Activated T-cell treated with anti-CD3 and anti-CD28 coated beads, Interleukin-2, amount 50 U/mL, for 4 hours (primary cell): ENCODE measurements around the gene TRIM44. TPM values are rescaled to one million over a fixed set of nuclear protein-coding genes. Genes with fewer than 3 reads are reported as not detected.
"Not testable (repeated sequence)": the region's sequence is repeated elsewhere in the genome, so short reads cannot be mapped to it uniquely, and the experiment has no call there.

Experiments
- ATAC-seq, 2 donors: fragments of 200-7000 bp; cut with Tn5 transposase; one replicate each; pipeline ENCODE4 v1.10.0; 2021
- DNase-seq: peaks from one replicate; pipeline ENCODE4 v3.0.0-alpha.2; 2020
- H3K27me3 Mint-ChIP-seq: one replicate; pipeline ENCODE4 v1.8.0; 2021; ENCODE audit warnings: low read depth, mixed read lengths
- H3K36me3 Mint-ChIP-seq: one replicate; pipeline ENCODE4 v1.8.0; 2022; ENCODE audit warnings: mixed read lengths; ENCODE audit not compliant: insufficient read depth
- H3K4me1 Mint-ChIP-seq: one replicate; pipeline ENCODE4 v1.8.0; 2021; ENCODE audit warnings: low read depth, mixed read lengths
- H3K4me3 Mint-ChIP-seq: one replicate; pipeline ENCODE4 v1.8.0; 2021; ENCODE audit warnings: mild to moderate bottlenecking, moderate library complexity, mixed read lengths
- H3K9me3 Mint-ChIP-seq: one replicate; pipeline ENCODE4 v1.8.0; 2021; ENCODE audit warnings: mixed read lengths
- total RNA-seq, 3 donors: library from RNA; stranded (reverse); gene quantifications; one replicate each; pipeline ENCODE4 v1.2.1, GENCODE V29; 2021

Gene TRIM44
- total RNA-seq, 3 donors from 2014 or later: 38.6 to 48.5 (median 45.3) TPM

DNA sequence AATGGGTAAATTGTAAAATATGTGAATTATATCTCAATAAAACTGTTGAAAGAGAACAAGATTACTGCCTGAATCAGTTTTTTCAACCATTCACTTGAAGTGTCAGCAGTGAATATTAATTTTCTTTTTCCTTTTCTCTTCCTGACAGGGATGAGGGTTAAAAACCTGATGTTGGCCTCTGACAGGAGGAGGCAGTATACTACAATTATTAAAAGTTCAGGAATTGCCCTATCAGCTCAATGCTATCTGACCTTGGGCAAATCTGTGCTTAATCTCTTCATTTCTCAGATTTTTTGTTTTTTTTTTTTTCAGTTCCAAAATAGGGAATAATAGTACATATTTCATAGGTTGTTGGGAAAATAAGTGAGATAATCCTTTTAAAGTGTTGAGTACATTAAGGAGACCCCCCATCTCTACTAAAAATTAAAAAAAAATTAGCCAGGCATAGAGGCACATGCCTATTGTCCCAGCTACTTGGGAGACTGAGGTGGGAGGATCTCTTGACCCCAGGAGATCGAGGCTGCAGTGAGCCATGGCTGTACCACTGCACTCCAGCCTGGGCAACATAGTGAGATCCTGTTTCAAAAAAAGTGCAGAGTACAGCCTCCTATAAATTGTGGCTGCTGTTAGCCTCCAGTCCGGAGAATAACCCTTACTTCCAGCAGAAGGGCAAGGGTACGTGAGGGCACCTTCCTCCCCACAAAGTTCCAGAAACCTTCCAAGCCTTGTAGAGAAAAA, 48.8 kb downstream of the TRIM44 start:
- Mint-ChIP-seq H3K27me3 (no peaks in the 10 kb centered on the region), H3K9me3 (peaks cover 11% of the 10 kb centered on the region), H3K4me1 (peaks cover 20% of the 10 kb centered on the region), H3K4me3 (no peak overlapping the region), H3K36me3 (peaks cover 11% of the 10 kb centered on the region)
- no peak for ATAC-seq
- DNase-seq: no peak

DNA sequence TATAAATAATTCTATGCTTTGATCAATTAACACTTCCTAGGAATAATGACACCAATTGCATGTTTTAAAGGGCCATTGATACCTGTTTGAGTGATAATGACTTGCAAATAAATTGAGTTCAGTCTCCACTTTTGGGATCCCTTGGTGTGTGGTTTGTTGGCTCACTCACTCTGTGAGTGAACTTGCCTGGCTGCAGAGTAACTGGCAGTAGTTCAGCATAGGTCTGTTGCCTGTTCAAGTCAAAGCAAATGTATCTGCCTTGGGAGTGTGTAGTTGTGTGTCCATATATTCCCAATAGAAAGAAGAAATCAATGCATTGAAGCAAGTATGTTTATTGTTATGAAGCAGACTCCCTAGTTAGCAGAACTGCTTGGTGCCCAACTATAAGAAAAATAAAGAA, 49.3 kb downstream of the TRIM44 start:
- Mint-ChIP-seq H3K36me3 (peaks cover 11% of the 10 kb centered on the region), H3K9me3 (peaks cover 11% of the 10 kb centered on the region), H3K4me1 (peaks cover 25% of the 10 kb centered on the region), H3K27me3 (no peaks in the 10 kb centered on the region), H3K4me3 (no peak overlapping the region)
- ATAC-seq: no peak
- no peak for DNase-seq

DNA sequence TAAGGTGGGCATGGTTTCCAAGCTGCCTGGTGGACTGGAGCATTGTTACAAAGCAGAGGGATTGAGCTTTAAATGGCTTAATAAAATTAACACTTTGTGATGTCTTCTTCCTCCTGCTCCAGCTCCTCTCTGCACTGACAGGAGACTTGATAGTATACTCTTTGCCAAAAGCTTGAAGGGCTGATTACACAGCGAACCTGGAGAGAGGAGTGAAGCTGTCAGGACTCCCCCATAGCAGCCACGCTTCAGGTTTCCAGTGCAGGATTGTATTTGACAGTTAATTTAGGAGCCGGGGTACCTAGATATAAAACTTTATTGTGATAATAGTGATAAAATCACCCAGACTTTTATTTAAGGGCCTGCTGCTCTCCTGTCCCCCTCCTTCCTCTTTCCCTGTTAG, 50.0 kb downstream of the TRIM44 start:
- DNase-seq (no peak), ATAC-seq (no peak)
- H3K9me3 Mint-ChIP-seq: peaks cover 11% of the 10 kb centered on the region
- no peaks in the 10 kb centered on the region for H3K27me3 Mint-ChIP-seq
- no peak overlapping the region for H3K4me3 Mint-ChIP-seq
- H3K4me1 Mint-ChIP-seq: peaks cover 30% of the 10 kb centered on the region
- H3K36me3 Mint-ChIP-seq: peaks cover 11% of the 10 kb centered on the region

DNA sequence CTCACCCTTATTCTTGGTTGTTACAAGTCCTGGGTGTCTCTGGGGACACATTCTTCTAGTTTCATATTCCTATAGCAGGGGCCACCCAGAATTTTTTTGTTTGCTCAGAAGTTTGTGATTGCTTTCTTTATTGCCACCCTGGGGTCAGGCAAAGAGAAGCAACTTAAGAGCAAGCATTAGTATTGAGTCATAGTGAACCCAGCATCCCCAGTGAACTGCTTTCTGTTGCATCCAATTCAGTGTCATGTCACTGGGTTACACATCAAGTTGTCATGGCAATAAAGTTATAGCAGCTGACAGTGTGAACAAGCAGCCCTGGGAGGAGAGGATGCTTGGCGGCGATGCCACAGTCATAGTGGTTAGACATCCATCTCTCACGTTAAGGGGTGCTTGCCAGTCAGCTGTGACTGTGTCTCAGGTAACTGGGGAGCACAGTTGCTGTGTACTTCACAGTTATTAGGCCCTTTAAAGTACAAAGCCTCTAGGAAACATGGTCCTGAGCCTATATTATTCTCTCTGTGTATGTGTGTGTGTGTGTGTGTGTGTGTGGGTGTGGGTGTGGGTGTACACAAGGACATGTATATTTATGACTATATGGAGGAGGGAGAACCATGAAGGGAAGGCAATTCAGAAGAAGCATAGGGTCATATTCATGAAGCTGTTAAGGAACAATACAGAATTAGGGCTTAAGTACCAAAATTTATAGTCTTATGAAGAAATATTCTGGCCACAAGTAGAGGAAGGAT, 52.5 kb downstream of the TRIM44 start:
- peaks cover 41% of the 10 kb centered on the region for H3K4me1 Mint-ChIP-seq
- peak; percentile 60 to 79 for ATAC-seq

DNA sequence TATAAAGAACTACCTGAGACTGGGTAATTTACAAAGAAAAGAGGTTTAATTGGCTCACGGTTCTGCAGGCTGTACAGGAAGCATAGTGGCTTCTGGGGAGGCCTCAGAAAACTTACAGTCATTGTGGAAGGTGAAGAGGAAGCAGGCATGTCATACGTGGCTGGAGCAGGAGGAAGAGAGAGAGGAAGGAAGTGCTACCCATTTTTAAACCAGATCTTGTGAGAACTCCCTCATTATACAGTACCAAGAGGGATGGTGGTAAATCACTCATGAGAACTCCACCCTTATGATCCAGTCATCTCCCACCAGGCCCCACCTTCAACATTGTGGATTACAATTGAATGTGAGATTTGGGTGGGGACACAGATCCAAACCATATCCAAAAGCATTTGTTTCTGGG, 53.1 kb downstream of the TRIM44 start:
- H3K27me3 Mint-ChIP-seq, H3K4me3 Mint-ChIP-seq, DNase-seq, ATAC-seq: not testable (repeated sequence)
- H3K36me3 Mint-ChIP-seq: peaks cover 11% of the 10 kb centered on the region
- peaks cover 11% of the 10 kb centered on the region for H3K9me3 Mint-ChIP-seq
- peaks cover 46% of the 10 kb centered on the region for H3K4me1 Mint-ChIP-seq

More for the DNA sequence above, 52.5 kb downstream of the TRIM44 start:
- H3K9me3 Mint-ChIP-seq: peaks cover 11% of the 10 kb centered on the region
- H3K27me3 Mint-ChIP-seq: no peaks in the 10 kb centered on the region
- H3K4me3 Mint-ChIP-seq: no peak overlapping the region
- no peak for DNase-seq
- H3K36me3 Mint-ChIP-seq: peaks cover 11% of the 10 kb centered on the region

DNA sequence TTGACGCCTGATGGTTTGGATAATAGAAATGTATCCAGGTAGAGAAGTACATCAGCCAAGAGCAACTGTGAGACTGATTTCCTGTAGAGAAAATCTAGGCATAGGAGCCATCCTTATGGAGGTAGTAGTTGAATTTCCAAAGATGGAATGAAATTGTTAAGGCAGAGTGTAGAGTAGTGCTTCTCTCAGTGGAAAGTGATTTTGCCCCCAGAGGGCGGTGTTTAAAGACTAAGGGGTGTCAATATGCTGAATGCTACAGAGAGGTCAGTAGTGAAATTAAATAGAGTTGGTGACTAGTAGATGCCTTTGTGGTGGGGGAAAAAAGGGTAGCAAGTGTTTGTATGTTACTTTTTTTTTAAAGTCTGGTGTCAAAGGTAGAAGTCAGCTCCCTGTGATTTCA, 54.5 kb downstream of the TRIM44 start:
- no peak overlapping the region for H3K4me3 Mint-ChIP-seq
- peaks cover 53% of the 10 kb centered on the region for H3K4me1 Mint-ChIP-seq
- no peaks in the 10 kb centered on the region for H3K27me3 Mint-ChIP-seq
- peaks cover 11% of the 10 kb centered on the region for H3K36me3 Mint-ChIP-seq
- ATAC-seq (no peak), DNase-seq (no peak)
- peaks cover 11% of the 10 kb centered on the region for H3K9me3 Mint-ChIP-seq

DNA sequence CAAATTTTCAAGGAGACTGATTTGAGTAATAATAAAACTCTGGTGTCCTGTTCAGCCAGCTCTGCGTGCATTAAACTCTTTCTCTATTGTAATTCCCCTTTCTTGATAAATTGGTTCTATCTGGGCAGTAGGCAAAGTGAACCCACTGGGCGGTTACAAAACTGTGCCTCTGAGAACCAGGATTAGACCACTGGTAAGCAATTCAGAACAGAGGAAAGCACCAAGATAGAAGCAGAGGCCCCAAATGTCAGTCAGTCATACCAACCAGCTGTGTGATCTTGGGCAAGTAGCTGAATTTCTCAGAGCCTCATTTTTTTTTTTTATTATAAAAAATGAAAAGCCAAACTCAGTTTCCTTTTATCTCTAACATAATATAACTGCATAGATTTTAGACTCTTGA, 54.9 kb downstream of the TRIM44 start:
- H3K4me3 Mint-ChIP-seq: no peak overlapping the region
- ATAC-seq (no peak), DNase-seq (no peak)
- peaks cover 11% of the 10 kb centered on the region for H3K36me3 Mint-ChIP-seq
- H3K27me3 Mint-ChIP-seq: no peaks in the 10 kb centered on the region
- H3K4me1 Mint-ChIP-seq: peaks cover 54% of the 10 kb centered on the region
- peaks cover 11% of the 10 kb centered on the region for H3K9me3 Mint-ChIP-seq

DNA sequence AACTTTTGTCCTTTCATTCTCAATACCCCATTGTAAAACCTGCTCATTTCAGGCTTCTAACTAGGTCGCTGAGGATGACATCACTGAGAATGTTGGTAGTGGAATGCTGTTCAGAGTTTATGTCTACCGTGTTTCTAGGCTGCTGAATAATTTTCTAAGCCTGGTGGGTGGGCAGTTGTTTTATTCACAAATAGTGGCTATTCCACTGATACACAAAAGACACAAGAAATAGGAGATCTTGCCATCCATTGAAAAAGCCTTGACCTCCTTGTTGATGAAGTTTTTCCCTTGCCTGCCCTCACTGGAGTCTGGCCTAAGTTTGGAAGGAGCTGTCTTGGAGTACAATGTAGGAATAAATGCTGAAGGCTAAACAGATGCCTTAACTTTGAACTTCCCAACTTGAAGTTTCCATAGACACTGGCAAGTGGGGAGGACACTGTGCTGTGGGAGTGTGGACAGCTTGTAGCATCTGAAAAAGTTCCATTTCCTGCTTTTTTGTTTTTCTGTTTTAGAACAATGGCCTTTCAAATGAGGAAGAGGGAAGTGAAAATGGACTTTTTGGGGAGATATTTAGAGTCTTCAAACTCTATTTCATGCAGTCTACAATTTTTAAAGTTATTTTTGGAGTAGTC, 59.2 kb downstream of the TRIM44 start:
- H3K36me3 Mint-ChIP-seq: peaks cover 12% of the 10 kb centered on the region

DNA sequence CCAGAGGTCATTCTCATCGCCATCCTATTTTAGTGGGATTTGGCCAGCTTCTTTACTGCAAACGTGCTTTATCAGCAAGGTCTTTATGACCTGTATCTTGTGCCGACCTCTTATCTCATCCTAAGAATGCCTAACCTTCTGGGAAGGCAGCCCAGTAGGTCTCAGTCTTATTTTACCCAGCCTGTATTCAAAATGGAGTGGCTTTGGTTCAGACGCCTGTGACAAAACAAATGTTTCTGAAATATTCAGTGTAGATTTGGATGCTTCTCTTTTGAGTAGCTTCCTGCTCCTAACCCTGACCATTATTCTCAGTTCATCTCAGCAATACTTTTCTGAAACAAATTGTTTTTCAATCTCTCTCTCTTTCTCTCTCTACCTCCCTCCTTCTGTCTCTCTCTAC, 60.1 kb downstream of the TRIM44 start:
- ATAC-seq (no peak), DNase-seq (no peak)
- peaks cover 31% of the 10 kb centered on the region for H3K4me1 Mint-ChIP-seq
- peaks cover 20% of the 10 kb centered on the region for H3K36me3 Mint-ChIP-seq
- no peaks in the 10 kb centered on the region for H3K27me3 Mint-ChIP-seq
- H3K4me3 Mint-ChIP-seq: no peak overlapping the region
- H3K9me3 Mint-ChIP-seq: no peaks in the 10 kb centered on the region

More for the DNA sequence above, 59.2 kb downstream of the TRIM44 start:
- H3K9me3 Mint-ChIP-seq: no peaks in the 10 kb centered on the region
- peaks cover 38% of the 10 kb centered on the region for H3K4me1 Mint-ChIP-seq
- H3K27me3 Mint-ChIP-seq: no peaks in the 10 kb centered on the region
- no peak overlapping the region for H3K4me3 Mint-ChIP-seq
- DNase-seq (no peak), ATAC-seq (no peak)

DNA sequence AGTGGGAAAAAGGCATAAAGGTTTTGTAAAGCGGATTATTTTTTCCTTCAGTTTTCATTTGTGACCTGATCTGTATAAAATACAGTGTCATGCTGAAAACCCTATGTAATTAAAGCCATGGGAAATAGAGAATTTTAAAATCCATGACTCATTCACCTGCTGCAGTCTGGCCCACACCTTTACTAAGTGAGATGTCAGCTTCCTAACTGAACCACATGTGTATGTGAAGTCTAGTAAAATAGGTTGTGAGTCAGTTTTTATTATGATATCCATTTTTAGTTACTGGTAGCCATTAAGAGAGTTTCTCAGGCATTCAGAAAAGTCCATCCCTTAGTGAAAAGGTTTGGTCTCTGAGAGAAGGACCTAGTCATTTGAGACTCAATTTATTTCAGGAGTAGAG, 60.9 kb downstream of the TRIM44 start:
- DNase-seq (no peak), ATAC-seq (no peak)
- Mint-ChIP-seq H3K4me1 (peaks cover 26% of the 10 kb centered on the region), H3K27me3 (no peaks in the 10 kb centered on the region), H3K9me3 (peaks cover under 1% of the 10 kb centered on the region), H3K36me3 (peaks cover 21% of the 10 kb centered on the region), H3K4me3 (no peak overlapping the region)

DNA sequence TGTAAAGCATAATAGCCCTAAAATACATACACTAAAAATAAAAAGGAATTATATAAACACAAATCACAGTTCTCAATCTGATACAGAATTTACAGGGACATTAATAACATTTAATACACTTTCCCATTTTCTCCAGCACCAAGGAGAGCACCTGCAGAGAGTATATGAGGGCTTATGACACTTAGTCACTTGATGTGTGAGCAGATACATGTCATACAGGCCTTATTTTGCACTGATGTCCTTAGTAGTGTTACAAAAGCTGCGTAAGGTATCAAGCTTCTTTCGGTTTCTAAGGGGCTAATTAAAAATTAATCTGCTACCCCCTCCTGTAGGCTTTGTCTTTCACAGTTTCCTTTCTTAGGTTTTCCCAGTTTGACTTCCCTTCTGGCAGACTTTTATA, 61.3 kb downstream of the TRIM44 start:
- ATAC-seq: no peak
- H3K9me3 Mint-ChIP-seq: peaks cover 4% of the 10 kb centered on the region
- H3K4me3 Mint-ChIP-seq: no peak overlapping the region
- DNase-seq: no peak
- no peaks in the 10 kb centered on the region for H3K27me3 Mint-ChIP-seq
- H3K4me1 Mint-ChIP-seq: peaks cover 24% of the 10 kb centered on the region
- H3K36me3 Mint-ChIP-seq: peaks cover 24% of the 10 kb centered on the region

DNA sequence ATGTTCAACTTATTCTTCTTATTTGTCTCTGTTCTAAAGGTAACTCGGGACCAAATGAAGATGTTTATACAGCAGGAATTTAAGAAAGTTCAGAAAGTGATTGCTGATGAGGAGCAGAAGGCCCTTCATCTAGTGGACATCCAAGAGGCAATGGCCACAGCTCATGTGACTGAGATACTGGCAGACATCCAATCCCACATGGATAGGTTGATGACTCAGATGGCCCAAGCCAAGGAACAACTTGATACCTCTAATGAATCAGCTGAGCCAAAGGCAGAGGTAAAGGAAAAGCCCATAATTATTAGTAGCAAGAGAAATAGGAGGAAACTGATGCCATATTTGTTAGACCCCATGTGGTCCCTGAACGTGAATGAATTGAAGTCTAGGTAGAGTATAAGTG, 63.3 kb downstream of the TRIM44 start:
- no peak for ATAC-seq
- H3K36me3 Mint-ChIP-seq: peaks cover 39% of the 10 kb centered on the region
- H3K27me3 Mint-ChIP-seq: no peaks in the 10 kb centered on the region
- H3K4me1 Mint-ChIP-seq: peaks cover 16% of the 10 kb centered on the region
- H3K9me3 Mint-ChIP-seq: peaks cover 9% of the 10 kb centered on the region
- no peak overlapping the region for H3K4me3 Mint-ChIP-seq
- no peak for DNase-seq

DNA sequence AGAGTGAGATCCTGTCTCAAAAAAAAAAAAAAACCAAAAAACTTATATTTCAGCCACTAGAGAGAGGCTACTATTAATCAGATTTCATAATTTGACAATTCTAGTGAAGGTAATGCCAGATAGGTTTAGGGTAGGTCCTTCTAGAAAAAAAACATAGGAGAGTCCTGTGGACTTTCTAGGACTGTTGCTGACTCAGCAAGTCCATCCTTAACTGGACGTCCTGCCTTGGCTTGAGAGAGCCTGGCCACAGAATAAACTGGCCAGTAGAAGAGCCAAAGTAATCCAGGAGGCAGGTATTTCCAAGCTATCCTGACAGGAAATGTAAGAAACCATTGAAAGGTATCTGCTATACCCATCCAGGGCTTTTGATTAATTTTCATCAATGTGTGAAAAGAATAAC, 64.6 kb downstream of the TRIM44 start:
- Mint-ChIP-seq H3K36me3 (peaks cover 42% of the 10 kb centered on the region), H3K4me3 (no peak overlapping the region), H3K9me3 (peaks cover 9% of the 10 kb centered on the region), H3K27me3 (no peaks in the 10 kb centered on the region), H3K4me1 (peaks cover 8% of the 10 kb centered on the region)
- DNase-seq: no peak
- no peak for ATAC-seq

DNA sequence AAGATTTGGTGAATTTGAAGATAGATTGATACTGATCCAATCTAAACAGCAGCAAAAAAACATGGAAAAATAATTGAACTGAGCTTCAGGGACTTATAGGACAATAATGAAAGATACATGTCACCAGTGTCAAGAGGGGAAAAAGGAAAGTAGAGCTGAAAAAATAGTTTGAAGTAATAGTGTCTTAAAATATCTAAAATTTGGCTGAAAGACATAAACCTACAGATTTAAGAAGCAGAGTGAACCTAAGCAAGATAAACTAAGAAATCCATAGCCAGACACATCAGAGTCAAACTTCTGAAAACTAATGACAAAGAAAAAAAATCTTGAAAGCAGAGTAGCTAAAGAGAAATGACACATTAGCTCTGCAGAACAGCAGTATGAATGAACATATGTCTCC, 67.7 kb downstream of the TRIM44 start:
- Mint-ChIP-seq H3K36me3 (peaks cover 59% of the 10 kb centered on the region), H3K27me3 (no peaks in the 10 kb centered on the region), H3K9me3 (peaks cover 9% of the 10 kb centered on the region), H3K4me3 (no peak overlapping the region), H3K4me1 (peaks cover 11% of the 10 kb centered on the region)
- ATAC-seq (no peak), DNase-seq (no peak)
